Inflammatory macrophage treated with lipopolysaccharide for 4 hours (primary cell): Measurements from ENCODE around the gene CLMN.
"Not testable (repeated sequence)": the region's sequence is repeated elsewhere in the genome, so short reads cannot be mapped to it uniquely, and the experiment has no call there.

Source experiments
- DNase-seq: peaks from one replicate; pipeline ENCODE4 v3.0.0-alpha.2; 2020

The CLMN gene

DNA sequence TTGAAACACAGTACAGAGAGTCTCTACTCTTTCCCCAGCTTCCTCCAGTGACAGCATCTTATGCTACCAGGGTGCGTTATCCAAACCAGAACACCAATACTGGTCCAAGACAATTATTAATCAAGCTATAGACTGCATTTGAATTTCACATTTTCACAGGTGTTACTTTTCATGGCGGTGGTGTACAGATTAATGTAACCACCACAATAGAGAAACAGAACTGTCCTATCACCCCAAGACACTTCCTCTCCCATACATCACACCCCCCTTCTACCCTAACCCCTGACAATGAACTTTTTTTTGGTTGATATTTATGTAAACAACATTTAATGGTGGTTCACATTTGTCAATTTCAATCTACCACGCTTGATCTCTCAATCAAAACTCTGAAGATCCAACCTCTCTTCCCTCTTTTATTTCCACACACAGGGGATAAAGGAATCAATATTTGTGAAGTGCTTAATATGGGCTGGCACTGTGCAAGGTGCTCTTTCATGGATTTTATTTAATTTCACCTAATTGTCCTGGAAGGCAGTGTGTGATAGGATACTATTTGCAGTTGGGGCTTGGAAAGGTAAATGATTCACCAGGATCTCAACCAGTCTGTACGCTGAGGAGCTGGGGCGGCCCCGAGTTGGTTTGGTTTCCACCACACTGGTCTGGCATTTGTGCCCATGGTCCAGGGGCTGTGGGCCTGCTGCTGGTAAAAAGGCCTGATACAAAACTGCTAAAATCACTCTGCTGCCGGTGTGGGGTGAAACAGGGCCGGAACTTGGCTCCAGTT lies 107.8 kb downstream of the CLMN start:
- no peak for DNase-seq

GRCh38 chr14:95210699-95211098 lies 109.0 kb downstream of the CLMN start:
- no peak for DNase-seq

GRCh38 chr14:95208598-95208997 lies 111.1 kb downstream of the CLMN start:
- DNase-seq = no peak

DNA sequence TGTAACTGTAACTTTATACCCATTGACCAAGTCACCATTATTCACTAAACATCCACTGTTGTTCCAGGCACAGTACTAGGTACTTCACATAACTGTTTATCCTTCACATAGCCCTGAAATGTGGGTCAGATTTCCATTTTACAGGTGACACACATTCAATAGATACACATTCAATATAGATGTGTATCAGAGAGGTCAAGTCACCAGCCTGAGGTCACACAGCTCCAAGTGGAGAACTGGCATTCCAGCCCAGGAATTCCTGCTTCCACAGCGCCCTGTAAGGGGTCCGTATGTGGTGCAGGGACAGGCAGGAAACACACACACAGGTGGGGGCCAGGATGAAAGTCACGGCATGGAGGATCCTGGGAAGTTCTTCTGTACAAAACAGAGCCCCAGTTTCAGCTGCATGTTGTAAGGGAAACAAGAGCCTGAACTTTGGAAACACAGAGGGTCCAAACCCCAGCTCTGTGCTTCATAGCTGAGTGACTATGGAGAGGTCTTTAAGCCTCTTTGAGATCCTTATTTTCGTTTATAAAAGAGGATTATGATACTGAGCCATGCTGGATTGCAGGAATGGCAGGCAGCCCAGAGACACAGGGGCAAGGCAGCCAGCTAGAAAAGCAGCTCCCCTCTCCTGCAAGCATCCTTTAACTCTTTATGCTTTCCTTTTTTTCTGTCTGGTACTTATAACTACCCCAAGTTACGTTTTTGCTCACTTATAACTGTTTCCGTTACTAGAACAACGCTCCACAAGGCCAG lies 112.1 kb downstream of the CLMN start:
- no peak for DNase-seq

DNA sequence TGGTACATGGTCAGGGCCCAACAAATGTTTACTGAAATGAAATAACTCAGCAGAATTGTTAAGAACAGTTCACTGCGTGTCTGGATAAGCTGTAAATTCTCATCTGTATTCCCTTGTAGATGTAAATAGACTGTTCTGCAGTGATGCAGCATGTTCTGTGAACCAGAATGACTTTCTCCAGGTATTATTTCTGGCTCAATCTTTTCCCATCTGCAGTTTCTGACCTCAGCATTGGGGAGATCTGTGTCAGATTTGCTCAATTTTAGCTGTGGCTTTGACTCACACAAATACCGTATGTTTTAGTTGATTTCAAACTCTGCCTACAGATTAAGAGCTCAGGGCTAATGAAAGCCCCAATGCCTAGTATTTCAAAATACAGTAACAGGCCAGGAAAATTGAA lies 113.2 kb downstream of the CLMN start:
- no peak for DNase-seq

DNA sequence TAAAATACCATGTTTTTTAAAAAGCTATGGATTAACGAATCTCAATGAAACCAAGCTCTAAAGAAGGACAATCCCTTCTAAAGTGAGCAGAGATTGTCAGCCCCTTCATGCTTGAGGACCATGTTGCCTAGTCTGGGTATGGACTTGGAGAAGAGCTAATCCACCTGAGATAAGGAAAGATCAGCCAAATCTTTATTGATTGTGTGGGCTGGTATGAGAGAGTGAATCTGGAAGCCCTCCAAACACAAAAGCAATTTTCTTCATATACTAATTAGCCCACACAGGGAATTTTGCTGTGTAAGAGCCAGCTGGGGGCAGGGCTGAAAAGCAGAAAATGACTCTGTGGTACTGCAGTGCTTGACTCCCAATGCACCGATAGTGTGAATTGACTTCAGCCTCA lies 115.0 kb downstream of the CLMN start:
- no peak for DNase-seq

- DNase-seq = not testable (repeated sequence)
These were observed 118.0 kb downstream of the CLMN start for GRCh38 chr14:95201745-95202144.

GRCh38 chr14:95200404-95200803 lies 119.3 kb downstream of the CLMN start:
- DNase-seq = no peak

- no peak for DNase-seq
These were observed 120.3 kb downstream of the CLMN start for GRCh38 chr14:95199298-95199983.

GRCh38 chr14:95198320-95198719 lies 121.4 kb downstream of the CLMN start:
- no peak for DNase-seq

DNA sequence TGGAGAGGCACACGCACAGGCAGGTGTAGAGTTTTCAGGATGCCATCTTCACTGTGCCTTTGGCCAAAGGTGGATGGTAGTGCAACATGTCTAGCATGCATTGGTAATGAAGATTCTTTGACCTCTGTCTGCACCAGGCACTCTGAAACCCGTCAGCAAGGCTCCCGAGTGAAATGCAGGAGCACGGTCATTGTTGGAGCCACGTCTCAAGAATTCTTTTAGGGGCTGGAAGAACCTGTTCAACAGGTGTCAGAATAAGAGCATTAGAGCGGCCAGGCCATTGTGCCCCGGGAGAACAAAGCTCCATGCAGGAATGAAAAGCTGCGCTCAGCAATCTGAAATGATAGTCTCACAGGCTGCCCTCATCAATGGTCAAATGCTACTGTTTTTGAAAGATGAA lies 122.2 kb downstream of the CLMN start:
- no peak for DNase-seq

- DNase-seq = no peak
These were observed 122.7 kb downstream of the CLMN start for GRCh38 chr14:95196826-95197545.

DNA sequence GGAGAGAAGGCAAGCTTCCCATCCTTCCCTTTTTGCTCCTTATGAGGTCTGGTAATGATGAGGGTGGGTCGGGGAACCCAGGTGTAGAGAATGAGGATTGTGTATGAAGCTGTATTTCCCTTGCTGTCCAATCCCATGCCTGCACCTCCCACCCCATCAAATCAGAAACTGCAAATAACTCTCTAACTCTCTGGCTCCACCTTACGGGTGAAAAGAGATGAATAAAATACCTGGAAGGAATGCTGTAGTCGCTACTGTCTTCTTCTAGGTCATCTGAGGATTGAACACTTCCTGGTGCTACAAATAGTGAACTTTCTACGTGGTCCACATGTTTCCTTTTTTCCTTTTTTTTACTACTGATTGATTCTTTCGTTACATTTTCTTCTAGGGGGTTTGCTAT lies 123.4 kb downstream of the CLMN start:
- DNase-seq = peak; percentile 48

GRCh38 chr14:95195031-95195430 lies 124.7 kb downstream of the CLMN start:
- no peak for DNase-seq

DNA sequence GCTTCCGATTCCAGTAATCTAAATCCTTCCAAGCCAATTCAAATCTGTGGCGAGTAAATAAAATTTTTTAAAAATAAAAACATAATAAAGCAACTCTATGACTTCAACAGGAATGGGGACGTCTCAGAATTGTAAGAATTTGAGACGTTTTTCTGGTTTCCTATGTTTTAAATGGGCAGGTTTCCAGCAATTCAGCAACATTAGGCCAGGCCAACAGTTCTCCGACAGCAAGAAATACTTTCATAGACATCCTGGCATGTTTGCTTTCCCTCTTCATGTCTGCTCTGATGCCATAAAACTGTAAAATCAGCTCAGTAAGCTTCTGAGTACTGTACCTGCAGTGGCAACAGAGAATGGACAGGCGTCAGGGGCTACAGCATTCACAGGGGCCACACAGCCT lies 126.6 kb downstream of the CLMN start:
- no peak for DNase-seq

DNA sequence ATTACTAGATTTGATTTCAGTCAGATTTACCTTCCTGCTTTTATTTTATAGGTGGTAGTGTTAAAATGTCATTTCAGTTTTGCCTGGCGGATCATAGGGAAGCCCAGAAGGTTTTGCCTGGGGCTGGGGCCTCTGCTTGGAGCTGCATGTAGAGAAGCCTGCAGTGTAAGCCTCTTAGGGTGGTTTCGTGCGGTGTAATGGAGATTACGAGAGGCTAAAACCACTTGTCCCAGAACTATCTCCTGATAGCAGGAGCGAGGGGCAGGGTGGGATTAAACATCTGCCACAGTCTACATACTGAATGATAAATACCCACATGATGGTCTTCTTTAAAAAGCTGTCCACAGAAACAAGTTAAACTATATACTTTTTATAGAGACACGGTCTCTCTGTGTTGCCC lies 127.4 kb downstream of the CLMN start:
- no peak for DNase-seq

DNA sequence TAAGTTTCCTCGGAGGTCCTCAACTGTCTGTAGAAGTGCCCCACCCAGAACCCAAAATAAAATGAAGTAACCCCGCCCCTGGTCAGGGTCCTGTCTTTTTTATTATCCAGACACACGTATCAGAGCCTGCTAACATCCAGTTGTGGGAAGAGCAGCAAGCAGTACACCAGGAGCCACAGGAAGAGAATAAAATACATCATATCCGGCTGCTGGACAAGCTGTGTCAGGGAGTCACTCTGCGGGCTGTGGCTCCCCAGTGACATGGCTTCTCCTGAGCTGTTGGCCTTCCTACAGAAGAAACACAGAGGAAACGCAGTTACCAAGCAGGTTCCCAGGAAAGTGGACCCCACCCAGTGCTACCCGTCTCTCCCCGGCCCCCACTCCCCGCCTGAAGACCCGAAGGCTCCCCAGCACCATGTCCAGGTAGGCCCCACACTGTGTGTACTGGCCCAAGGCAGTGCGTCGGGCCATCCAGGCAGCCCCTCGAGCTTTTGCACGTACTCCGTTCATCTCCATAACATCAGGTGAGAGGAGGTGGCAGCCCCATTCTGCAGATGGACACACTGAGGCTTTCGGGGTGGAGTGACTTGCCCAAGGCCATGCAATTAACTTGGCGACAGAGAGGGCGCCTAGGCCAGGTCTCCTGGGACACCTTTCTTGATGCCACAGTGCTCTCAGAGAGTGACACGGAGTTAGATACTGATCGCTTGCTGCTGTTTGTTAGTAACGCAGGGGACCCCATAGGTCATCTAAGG lies 128.1 kb downstream of the CLMN start:
- DNase-seq = peak; percentile 18

GRCh38 chr14:95190857-95191256 lies 128.9 kb downstream of the CLMN start:
- DNase-seq = no peak

GRCh38 chr14:95190346-95190840 lies 129.3 kb downstream of the CLMN start:
- no peak for DNase-seq

- DNase-seq = no peak
These were observed 130.2 kb downstream of the CLMN start for GRCh38 chr14:95189367-95190132.

DNA sequence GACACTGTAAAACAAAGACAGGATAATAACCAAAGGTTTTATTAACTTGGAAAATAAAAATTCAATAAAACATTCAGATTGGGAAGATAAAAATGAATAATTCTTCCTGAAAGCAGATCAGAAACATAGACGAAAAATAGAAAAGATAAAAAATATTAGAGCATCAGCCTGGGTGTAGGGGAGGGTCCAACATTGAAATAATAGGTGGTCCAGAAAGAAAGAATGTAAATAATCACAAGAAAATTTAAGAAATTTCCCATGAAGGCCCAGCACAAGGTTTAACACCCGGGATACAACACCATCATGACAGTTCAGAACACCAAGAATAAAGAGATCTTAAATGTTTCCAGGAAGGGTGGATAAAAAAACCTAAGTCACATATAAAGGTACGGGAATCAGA lies 131.3 kb downstream of the CLMN start:
- no peak for DNase-seq
